NB4 (cell line): Measurements from ENCODE around the gene MAN2A2.

Source experiments
- MYC ChIP-seq: IDR thresholded peaks from 2 replicates; pipeline ENCODE4 v1.6.1; 2011; ENCODE audit warnings: low read depth, low read length
- POLR2A ChIP-seq: IDR thresholded peaks from 2 replicates; pipeline ENCODE4 v1.6.1; 2011; ENCODE audit warnings: mild to moderate bottlenecking; ENCODE audit not compliant: insufficient read length; ENCODE audit errors: extremely low read depth
- TF ChIP-seq, protein P1 (sequence below): IDR thresholded peaks from 2 replicates; pipeline ENCODE4 v1.6.1; 2011; ENCODE audit warnings: low read depth, low read length
- TF ChIP-seq, protein P2 (sequence below): IDR thresholded peaks from one replicate; pipeline ENCODE4 v1.5.1; 2012; ENCODE audit warnings: low read depth, low read length

DNA sequence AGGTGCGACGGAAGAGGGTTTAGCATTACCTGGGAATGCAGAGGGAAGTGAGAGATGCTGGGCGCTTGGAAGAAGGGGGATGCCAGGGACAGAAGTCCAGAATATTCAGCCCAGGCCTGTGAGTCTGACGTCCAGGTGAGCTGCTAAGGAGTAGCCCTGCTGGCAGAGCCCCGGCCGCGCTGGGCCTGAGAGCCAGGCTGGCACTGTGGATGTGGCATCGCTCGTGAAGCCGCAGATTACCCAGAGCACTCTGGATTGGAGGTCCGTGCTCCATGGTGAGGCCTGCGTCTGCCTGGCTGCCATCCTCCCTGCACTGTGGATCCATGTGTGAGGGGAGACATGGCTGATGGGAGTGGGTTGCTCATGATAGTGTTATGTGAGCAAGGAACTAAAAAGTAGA is 14.5 kb downstream of the MAN2A2 start:
- TF ChIP-seq, protein P1, sequence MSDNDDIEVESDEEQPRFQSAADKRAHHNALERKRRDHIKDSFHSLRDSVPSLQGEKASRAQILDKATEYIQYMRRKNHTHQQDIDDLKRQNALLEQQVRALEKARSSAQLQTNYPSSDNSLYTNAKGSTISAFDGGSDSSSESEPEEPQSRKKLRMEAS, result no peak
- TF ChIP-seq, protein P2, sequence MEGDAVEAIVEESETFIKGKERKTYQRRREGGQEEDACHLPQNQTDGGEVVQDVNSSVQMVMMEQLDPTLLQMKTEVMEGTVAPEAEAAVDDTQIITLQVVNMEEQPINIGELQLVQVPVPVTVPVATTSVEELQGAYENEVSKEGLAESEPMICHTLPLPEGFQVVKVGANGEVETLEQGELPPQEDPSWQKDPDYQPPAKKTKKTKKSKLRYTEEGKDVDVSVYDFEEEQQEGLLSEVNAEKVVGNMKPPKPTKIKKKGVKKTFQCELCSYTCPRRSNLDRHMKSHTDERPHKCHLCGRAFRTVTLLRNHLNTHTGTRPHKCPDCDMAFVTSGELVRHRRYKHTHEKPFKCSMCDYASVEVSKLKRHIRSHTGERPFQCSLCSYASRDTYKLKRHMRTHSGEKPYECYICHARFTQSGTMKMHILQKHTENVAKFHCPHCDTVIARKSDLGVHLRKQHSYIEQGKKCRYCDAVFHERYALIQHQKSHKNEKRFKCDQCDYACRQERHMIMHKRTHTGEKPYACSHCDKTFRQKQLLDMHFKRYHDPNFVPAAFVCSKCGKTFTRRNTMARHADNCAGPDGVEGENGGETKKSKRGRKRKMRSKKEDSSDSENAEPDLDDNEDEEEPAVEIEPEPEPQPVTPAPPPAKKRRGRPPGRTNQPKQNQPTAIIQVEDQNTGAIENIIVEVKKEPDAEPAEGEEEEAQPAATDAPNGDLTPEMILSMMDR, result no peak
- TF ChIP-seq POLR2A, result no peak
- no peak for TF ChIP-seq MYC
